B cell (primary cell): Measurements from ENCODE around the gene GOLIM4.

ENCODE experiments used
- EZH2 ChIP-seq: IDR thresholded peaks from 2 replicates; pipeline ENCODE4 v1.6.1; 2012; ENCODE audit warnings: borderline replicate concordance, low read depth, mild to moderate bottlenecking, moderate library complexity, low read length; ENCODE audit not compliant: insufficient read depth, poor library complexity, severe bottlenecking
- TF ChIP-seq, protein P1 (sequence below): fragments of 200-600 bp; IDR thresholded peaks from one replicate; pipeline ENCODE4 v1.8.0; 2022; ENCODE audit warnings: antibody characterized with exemption, mild to moderate bottlenecking

DNA sequence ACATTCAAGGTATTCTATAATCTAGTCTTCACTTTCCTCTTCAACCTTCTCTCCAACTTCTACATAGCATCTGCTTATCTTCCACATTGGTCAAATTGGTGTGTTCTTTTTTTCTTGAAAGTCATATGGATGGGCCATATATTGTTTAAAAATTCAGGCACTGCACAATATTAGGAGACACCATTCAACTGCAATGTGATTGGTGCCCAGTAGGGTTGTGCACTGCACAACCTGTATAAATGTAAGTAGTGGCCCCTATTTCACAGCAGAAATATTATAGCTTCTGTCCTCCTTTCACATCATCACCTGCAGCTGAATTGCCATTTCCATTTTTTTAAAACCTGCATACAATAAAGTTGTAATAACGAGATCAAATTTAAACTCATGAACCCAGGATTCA is 18.1 kb upstream of the GOLIM4 start:
- TF ChIP-seq, protein P1, sequence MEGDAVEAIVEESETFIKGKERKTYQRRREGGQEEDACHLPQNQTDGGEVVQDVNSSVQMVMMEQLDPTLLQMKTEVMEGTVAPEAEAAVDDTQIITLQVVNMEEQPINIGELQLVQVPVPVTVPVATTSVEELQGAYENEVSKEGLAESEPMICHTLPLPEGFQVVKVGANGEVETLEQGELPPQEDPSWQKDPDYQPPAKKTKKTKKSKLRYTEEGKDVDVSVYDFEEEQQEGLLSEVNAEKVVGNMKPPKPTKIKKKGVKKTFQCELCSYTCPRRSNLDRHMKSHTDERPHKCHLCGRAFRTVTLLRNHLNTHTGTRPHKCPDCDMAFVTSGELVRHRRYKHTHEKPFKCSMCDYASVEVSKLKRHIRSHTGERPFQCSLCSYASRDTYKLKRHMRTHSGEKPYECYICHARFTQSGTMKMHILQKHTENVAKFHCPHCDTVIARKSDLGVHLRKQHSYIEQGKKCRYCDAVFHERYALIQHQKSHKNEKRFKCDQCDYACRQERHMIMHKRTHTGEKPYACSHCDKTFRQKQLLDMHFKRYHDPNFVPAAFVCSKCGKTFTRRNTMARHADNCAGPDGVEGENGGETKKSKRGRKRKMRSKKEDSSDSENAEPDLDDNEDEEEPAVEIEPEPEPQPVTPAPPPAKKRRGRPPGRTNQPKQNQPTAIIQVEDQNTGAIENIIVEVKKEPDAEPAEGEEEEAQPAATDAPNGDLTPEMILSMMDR = no peak
- no peak for TF ChIP-seq EZH2
